Smooth muscle cell (in vitro differentiated cells): ENCODE results near the gene DRC1. TPM values are rescaled to one million over a fixed set of nuclear protein-coding genes. Genes with fewer than 3 reads are reported as not detected.

Experiments used
- DNase-seq: peaks from one replicate; lab custom pipeline; 2025; ENCODE audit not compliant: unreplicated experiment; lab: John Stamatoyannopoulos, UW
- H2AFZ ChIP-seq: fragments of 200-600 bp; sonication (generic); 2 replicates; pipeline ENCODE4 v1.6.0; 2016; ENCODE audit warnings: antibody characterized with exemption, low read depth, mild to moderate bottlenecking
- H3F3A ChIP-seq: fragments of 200-600 bp; sonication (generic); 2 replicates; pipeline ENCODE4 v1.6.0; 2017; ENCODE audit warnings: antibody characterized with exemption, low read depth
- H3K27ac ChIP-seq: fragments of 200-600 bp; sonication (generic); 2 replicates; pipeline ENCODE4 v1.5.1; 2016; ENCODE audit warnings: low read depth, mild to moderate bottlenecking
- H3K27me3 ChIP-seq: fragments of 200-600 bp; sonication (generic); 2 replicates; pipeline ENCODE4 v1.6.1; 2016; ENCODE audit warnings: low read depth, mild to moderate bottlenecking
- H3K36me3 ChIP-seq: fragments of 200-600 bp; sonication (generic); 2 replicates; pipeline ENCODE4 v1.5.1; 2016; ENCODE audit warnings: low read depth
- H3K4me1 ChIP-seq: fragments of 200-600 bp; sonication (generic); 2 replicates; pipeline ENCODE4 v1.5.1; 2016; ENCODE audit warnings: low read depth
- H3K4me2 ChIP-seq: fragments of 200-600 bp; sonication (generic); 2 replicates; pipeline ENCODE4 v1.6.0; 2016; ENCODE audit warnings: mild to moderate bottlenecking
- H3K4me3 ChIP-seq: fragments of 200-600 bp; sonication (generic); 2 replicates; pipeline ENCODE4 v1.5.1; 2016; ENCODE audit warnings: mild to moderate bottlenecking
- H3K79me2 ChIP-seq: fragments of 200-600 bp; sonication (generic); 2 replicates; pipeline ENCODE4 v1.6.0; 2016; ENCODE audit warnings: low read depth, mild to moderate bottlenecking
- H3K9ac ChIP-seq: fragments of 200-600 bp; sonication (generic); 2 replicates; pipeline ENCODE4 v1.6.0; 2016; ENCODE audit warnings: low read depth
- H3K9me3 ChIP-seq: fragments of 200-600 bp; sonication (generic); replicated peaks from 2 replicates; pipeline ENCODE4 v1.5.1; 2016; ENCODE audit warnings: low read depth
- H4K20me1 ChIP-seq: fragments of 200-600 bp; sonication (generic); 2 replicates; pipeline ENCODE4 v1.6.0; 2016; ENCODE audit warnings: low read depth
- WGBS: methylation state at CpG from one replicate; pipeline ENCODE4 v1.1.7; 2016; ENCODE audit warnings: low lambda C conversion rate; 5-methylcytosine and 5-hydroxymethylcytosine counted together
- polyA plus RNA-seq: library from polyadenylated mRNA; unstranded; fragments of >200 nt; fragmentation: Nextera tagmentation; extraction: Ambion mirVana; gene quantifications from 2 replicates; pipeline ENCODE4 v1.2.1, GENCODE V29; 2016
- total RNA-seq: library from RNA; depleted of rRNA; stranded (reverse); fragments of >200 nt; gene quantifications from 2 replicates; pipeline ENCODE4 v1.2.3, GENCODE V29; 2014
- TF ChIP-seq, protein P1 (sequence below): fragments of 200-600 bp; sonication (generic); IDR thresholded peaks from 2 replicates; pipeline ENCODE4 v1.5.1; 2017; ENCODE audit warnings: borderline replicate concordance, mild to moderate bottlenecking, antibody characterized with exemption; ENCODE audit not compliant: insufficient read depth, poor library complexity, severe bottlenecking

The DRC1 gene
- total and polyA plus RNA-seq, 2 experiments from 2014 or later, result 0.14 TPM; not detected in 1

DNA sequence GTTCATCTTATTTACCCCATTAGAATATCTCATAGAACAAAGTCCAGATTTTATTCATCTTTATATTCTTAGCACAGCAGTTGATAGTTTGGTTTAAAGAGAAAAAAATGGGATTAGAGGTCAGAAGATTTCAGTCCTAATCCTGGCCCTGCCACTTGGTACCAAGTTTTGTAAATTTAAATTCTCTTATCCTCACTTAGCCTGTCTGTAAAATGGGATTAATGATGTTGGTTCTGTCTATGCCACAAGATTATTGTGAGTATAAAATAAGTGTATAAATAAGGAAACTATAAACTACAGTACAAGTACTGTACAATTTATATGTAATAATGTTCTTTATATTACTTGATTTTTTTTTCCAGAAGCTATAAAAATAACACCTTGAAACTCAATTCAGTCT, 17.1 kb upstream of the DRC1 start:
- Histone ChIP-seq H3K9ac (no peak overlapping the region), H3K36me3 (peaks cover 19% of the 10 kb centered on the region), H3F3A (no peaks in the 10 kb centered on the region), H4K20me1 (no peaks in the 10 kb centered on the region), H3K4me3 (no peak overlapping the region), H3K27me3 (no peaks in the 10 kb centered on the region), H2AFZ (no peak overlapping the region), H3K27ac (no peak overlapping the region), H3K79me2 (no peaks in the 10 kb centered on the region), H3K4me1 (no peaks in the 10 kb centered on the region), H3K9me3 (no peaks in the 10 kb centered on the region), H3K4me2 (no peak overlapping the region)
- TF ChIP-seq, protein P1, sequence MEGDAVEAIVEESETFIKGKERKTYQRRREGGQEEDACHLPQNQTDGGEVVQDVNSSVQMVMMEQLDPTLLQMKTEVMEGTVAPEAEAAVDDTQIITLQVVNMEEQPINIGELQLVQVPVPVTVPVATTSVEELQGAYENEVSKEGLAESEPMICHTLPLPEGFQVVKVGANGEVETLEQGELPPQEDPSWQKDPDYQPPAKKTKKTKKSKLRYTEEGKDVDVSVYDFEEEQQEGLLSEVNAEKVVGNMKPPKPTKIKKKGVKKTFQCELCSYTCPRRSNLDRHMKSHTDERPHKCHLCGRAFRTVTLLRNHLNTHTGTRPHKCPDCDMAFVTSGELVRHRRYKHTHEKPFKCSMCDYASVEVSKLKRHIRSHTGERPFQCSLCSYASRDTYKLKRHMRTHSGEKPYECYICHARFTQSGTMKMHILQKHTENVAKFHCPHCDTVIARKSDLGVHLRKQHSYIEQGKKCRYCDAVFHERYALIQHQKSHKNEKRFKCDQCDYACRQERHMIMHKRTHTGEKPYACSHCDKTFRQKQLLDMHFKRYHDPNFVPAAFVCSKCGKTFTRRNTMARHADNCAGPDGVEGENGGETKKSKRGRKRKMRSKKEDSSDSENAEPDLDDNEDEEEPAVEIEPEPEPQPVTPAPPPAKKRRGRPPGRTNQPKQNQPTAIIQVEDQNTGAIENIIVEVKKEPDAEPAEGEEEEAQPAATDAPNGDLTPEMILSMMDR, result no peak
- no peak for DNase-seq

DNA sequence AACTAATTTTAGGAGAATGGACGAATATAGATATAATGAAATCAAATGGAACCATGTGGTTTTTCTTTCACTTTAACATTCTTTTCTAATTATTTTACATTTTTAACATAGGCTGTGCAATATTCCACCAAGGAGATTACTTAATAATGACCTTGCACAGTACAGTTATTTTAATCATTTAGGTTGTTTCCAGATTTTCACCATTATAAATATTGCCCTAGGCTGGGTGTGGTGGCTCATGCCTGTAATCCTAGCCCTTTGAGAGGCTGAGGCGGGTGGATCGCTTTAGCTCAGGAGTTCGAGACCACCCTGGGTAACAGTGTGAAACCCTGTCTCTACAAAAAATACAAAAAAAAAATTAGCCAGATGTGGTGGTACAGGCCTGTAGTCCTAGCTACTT, 14.5 kb upstream of the DRC1 start:
- Histone ChIP-seq H3K9me3 (no peaks in the 10 kb centered on the region), H3K36me3 (peaks cover 19% of the 10 kb centered on the region), H3K4me1 (no peaks in the 10 kb centered on the region), H3F3A (no peaks in the 10 kb centered on the region), H3K9ac (no peak overlapping the region), H2AFZ (no peak overlapping the region), H3K27ac (no peak overlapping the region), H3K79me2 (no peaks in the 10 kb centered on the region), H4K20me1 (no peaks in the 10 kb centered on the region), H3K4me3 (no peak overlapping the region), H3K27me3 (no peaks in the 10 kb centered on the region), H3K4me2 (no peak overlapping the region)
- TF ChIP-seq, protein P1, result no peak
- DNase-seq, result no peak
- WGBS, result 99% methylated on average over 4 of the region's 4 CpGs

DNA sequence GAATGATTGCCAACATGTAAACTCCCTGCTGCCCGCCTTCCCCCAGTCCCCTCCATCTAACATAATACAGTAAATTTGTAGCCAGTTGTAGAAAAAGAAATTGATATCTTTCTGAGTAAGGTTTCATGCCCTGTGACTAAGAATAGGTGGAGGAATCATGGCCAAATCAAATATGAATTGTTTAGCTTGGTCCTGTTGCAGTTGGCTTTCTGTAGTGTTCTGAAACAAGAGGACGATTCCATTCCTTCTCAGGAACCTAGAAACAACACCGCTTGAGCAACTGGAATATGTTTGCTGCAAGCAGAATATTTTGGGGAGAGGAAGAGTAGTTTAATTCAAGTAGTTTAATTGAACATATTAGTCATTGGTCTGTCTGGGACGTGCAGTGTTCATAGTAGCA, 7.0 kb upstream of the DRC1 start:
- no peak overlapping the region for H3K9ac ChIP-seq
- H3K4me1 ChIP-seq, result peaks cover 4% of the 10 kb centered on the region
- no peaks in the 10 kb centered on the region for H4K20me1 ChIP-seq
- H3K79me2 ChIP-seq, result no peaks in the 10 kb centered on the region
- TF ChIP-seq, protein P1, result no peak
- no peak overlapping the region for H2AFZ ChIP-seq
- no peak overlapping the region for H3K4me2 ChIP-seq
- H3K27ac ChIP-seq, result no peak overlapping the region
- no peaks in the 10 kb centered on the region for H3K9me3 ChIP-seq
- no peaks in the 10 kb centered on the region for H3F3A ChIP-seq
- no peaks in the 10 kb centered on the region for H3K27me3 ChIP-seq
- no peaks in the 10 kb centered on the region for H3K36me3 ChIP-seq
- H3K4me3 ChIP-seq, result no peak overlapping the region
- 98% methylated on average over 4 of the region's 4 CpGs for WGBS
- no peak for DNase-seq

DNA sequence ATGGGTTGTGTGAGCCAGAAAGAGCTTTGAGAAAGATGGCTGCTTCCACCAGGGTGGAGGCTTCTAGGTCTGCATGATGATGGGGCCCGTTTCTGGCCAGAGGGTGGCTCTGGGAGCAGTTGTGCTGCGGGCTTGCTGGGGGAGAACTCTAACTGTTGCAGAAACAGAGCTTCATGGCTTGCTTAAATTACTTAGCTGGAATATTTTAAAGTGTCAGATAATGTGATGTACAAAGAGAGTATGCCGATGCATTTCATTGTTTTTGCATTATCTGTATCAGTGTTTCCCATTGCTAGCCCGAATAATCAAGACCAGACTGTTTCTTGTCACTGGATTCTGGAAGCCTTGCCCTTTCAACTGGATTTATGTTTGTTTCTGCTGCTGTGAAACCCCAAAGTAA, 6.3 kb upstream of the DRC1 start:
- Histone ChIP-seq H3K9ac (no peak overlapping the region), H3K36me3 (no peaks in the 10 kb centered on the region), H3K4me1 (peaks cover 4% of the 10 kb centered on the region), H3K27me3 (no peaks in the 10 kb centered on the region), H3K79me2 (no peaks in the 10 kb centered on the region), H4K20me1 (no peaks in the 10 kb centered on the region), H3F3A (no peaks in the 10 kb centered on the region), H3K4me2 (no peak overlapping the region), H2AFZ (no peak overlapping the region), H3K4me3 (no peak overlapping the region), H3K27ac (no peak overlapping the region), H3K9me3 (no peaks in the 10 kb centered on the region)
- DNase-seq, result no peak
- TF ChIP-seq, protein P1, result no peak
- 83% methylated on average over 4 of the region's 4 CpGs for WGBS
